ENCODE measurements around the gene SLX9. TPM values are rescaled to one million over a fixed set of nuclear protein-coding genes. Genes with fewer than 3 reads are reported as not detected.

The SLX9 gene
- total RNA-seq, 1 donor from 2014 or later = 31.8 TPM

GRCh38 chr21:44985441-44986401 lies 45.9 kb downstream of the SLX9 start:
- Mint-ChIP-seq H3K27ac (no peak overlapping the region), H3K4me1 (peaks cover 19% of the 10 kb centered on the region), H3K9me3 (no peaks in the 10 kb centered on the region), H3K4me3 (no peak overlapping the region), H3K36me3 (no peaks in the 10 kb centered on the region), H3K27me3 (ENCODE audit: low read depth) (no peaks in the 10 kb centered on the region)
- no peak for TF ChIP-seq CTCF (IDR thresholded peaks at IDR 0.05; ENCODE audit: unreplicated experiment)
- DNase-seq (ENCODE audit: low spot score in 2 of 2, unreplicated experiment in 2 of 2) = no peak

- DNase-seq (ENCODE audit: low spot score in 2 of 2, unreplicated experiment in 2 of 2) = no peak
- no peaks in the 10 kb centered on the region for H3K9me3 Mint-ChIP-seq
- peaks cover 18% of the 10 kb centered on the region for H3K4me1 Mint-ChIP-seq
- no peaks in the 10 kb centered on the region for H3K27me3 Mint-ChIP-seq (ENCODE audit: low read depth)
- no peak overlapping the region for H3K4me3 Mint-ChIP-seq
- TF ChIP-seq CTCF (IDR thresholded peaks at IDR 0.05; ENCODE audit: unreplicated experiment) = no peak
- no peaks in the 10 kb centered on the region for H3K36me3 Mint-ChIP-seq
- H3K27ac Mint-ChIP-seq = no peak overlapping the region
Observed at GRCh38 chr21:44986471-44987291, 46.9 kb downstream of the SLX9 start.

GRCh38 chr21:44987301-44987885 lies 47.6 kb downstream of the SLX9 start:
- no peak for TF ChIP-seq CTCF (IDR thresholded peaks at IDR 0.05; ENCODE audit: unreplicated experiment)
- Mint-ChIP-seq H3K9me3 (no peaks in the 10 kb centered on the region), H3K27me3 (ENCODE audit: low read depth) (no peaks in the 10 kb centered on the region), H3K36me3 (no peaks in the 10 kb centered on the region), H3K4me3 (no peak overlapping the region), H3K4me1 (peaks cover 17% of the 10 kb centered on the region), H3K27ac (no peak overlapping the region)
- DNase-seq (ENCODE audit: low spot score in 2 of 2, unreplicated experiment in 2 of 2) = no peak

- Mint-ChIP-seq H3K27me3 (ENCODE audit: low read depth) (no peaks in the 10 kb centered on the region), H3K27ac (no peak overlapping the region)
- DNase-seq (ENCODE audit: low spot score in 2 of 2, unreplicated experiment in 2 of 2) = no peak
Observed at GRCh38 chr21:44987886-44988606, 48.2 kb downstream of the SLX9 start.

More at GRCh38 chr21:44987886-44988606, 48.2 kb downstream of the SLX9 start:
- Mint-ChIP-seq H3K9me3 (no peaks in the 10 kb centered on the region), H3K4me1 (peaks cover 12% of the 10 kb centered on the region), H3K36me3 (no peaks in the 10 kb centered on the region), H3K4me3 (no peak overlapping the region)
- TF ChIP-seq CTCF (IDR thresholded peaks at IDR 0.05; ENCODE audit: unreplicated experiment) = no peak
